ENCODE measurements around the gene RNF213.

DNA sequence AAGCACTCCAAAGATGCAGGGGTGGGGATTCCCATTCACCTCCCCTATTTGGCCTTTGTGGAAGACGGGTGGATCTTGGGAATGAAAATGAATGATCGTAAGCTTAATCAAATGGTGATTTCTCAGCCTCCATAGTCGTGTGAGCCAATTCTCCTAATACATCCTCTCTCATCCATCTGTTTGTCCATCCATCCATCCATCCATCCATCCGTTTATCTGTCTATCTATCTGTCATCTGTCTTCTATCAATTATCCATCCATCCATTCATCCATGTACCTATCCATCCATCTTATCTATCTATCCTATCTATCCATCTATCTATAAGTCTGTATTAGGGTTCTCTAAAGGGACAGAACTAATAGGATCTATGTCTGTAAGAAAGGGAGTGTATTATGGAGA, 7.8 kb downstream of the RNF213 start:
- TF ChIP-seq, protein P1, sequence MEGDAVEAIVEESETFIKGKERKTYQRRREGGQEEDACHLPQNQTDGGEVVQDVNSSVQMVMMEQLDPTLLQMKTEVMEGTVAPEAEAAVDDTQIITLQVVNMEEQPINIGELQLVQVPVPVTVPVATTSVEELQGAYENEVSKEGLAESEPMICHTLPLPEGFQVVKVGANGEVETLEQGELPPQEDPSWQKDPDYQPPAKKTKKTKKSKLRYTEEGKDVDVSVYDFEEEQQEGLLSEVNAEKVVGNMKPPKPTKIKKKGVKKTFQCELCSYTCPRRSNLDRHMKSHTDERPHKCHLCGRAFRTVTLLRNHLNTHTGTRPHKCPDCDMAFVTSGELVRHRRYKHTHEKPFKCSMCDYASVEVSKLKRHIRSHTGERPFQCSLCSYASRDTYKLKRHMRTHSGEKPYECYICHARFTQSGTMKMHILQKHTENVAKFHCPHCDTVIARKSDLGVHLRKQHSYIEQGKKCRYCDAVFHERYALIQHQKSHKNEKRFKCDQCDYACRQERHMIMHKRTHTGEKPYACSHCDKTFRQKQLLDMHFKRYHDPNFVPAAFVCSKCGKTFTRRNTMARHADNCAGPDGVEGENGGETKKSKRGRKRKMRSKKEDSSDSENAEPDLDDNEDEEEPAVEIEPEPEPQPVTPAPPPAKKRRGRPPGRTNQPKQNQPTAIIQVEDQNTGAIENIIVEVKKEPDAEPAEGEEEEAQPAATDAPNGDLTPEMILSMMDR (IDR thresholded peaks at IDR 0.05; ENCODE audit: insufficient read depth, low read length, poor library complexity, severe bottlenecking), result no peak
- TF ChIP-seq EZH2phosphoT487 (conservative IDR thresholded peaks at IDR 0.05; ENCODE audit: low read length), result no peak

Data from SU-DHL-6 (cell line).